ENCODE measurements around the gene NPEPL1.
"Not testable (repeated sequence)": the region's sequence is repeated elsewhere in the genome, so short reads cannot be mapped to it uniquely, and the experiment has no call there.

The NPEPL1 gene

DNA sequence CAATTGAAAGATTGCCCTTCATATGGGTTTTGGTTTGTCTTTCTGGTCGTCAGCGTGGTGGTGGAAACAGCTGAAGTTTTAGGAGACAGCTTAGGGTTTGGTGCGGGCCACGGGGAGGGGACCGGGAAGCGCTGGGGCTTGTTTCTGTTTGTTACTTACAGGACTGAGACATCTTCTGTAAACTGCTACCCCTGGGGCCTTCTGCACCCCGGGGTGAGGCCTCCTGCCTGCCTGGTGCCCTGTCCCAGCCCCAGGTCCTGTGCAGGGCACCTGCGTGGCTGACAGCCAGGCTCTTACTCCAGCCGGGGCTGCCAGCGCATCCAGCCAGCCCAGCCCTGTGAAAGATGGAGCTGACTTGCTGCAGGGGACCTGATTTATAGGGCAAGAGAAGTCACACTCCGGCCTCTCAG lies 22.8 kb downstream of the NPEPL1 start:
- no peak for DNase-seq

GRCh38 chr20:58715801-58716475 lies 23.3 kb downstream of the NPEPL1 start:
- DNase-seq, result no peak

- DNase-seq, result no peak
These were observed 24.1 kb downstream of the NPEPL1 start for GRCh38 chr20:58716476-58717277.

DNA sequence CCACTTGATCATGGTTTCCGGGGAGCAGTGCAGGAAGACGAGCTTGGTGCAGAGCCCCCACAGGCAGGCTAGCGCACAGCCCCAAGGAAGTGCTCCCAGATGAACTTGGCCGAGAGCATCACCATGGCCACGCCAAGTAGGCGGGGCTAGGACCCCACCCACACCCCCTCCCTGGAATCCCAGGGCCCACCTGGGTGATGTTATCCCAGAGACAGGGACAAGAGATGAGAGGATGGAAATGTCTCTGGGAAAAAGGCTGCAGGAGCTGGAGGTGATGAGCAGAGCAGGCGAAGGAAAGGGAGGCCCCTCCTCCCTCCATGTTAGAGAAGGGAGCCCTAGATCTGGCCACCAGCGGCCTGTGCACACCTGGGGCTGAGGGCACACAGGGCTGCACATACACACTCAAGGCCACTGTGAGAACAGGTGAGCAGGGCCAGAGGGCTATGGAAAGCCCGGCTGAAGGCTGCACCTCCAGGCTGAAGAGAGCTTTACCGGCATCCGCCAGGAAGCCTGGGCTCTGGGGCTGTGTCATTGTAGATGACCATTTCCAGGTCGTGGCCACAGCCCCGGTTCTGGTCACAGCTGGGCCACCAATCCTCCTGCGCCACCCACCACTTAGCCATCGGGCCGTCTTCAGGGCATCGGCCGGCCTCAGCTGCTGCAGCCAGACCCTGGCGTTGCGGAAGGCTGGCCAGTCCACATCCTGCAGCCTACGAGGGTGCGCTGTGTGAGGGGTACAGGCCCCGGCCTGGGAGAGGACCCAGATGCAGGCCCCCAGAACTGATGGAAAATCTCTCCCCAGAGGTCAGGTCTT lies 24.9 kb downstream of the NPEPL1 start:
- no peak for DNase-seq

DNA sequence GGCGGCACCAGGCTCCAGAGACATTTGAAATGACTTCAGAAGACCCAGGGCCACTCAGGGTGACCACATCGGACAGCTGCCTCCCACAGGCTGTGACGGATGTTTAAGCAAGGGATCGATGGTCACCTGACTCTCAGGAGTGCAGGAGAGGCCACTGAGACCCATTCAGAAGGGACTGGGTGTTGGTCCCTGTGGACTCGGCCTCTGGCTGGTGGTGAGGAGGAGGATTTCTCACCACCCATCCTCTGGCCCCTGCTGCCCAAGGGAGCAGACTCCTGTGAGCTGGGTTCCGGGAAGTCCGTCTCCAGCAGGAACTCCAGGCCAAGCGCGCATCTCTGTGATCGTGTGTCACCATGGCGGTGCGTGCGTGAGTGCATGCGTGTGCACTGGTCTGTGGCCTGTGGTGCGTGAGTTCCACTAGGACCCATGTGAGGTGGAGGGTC lies 25.5 kb downstream of the NPEPL1 start:
- no peak for DNase-seq

DNA sequence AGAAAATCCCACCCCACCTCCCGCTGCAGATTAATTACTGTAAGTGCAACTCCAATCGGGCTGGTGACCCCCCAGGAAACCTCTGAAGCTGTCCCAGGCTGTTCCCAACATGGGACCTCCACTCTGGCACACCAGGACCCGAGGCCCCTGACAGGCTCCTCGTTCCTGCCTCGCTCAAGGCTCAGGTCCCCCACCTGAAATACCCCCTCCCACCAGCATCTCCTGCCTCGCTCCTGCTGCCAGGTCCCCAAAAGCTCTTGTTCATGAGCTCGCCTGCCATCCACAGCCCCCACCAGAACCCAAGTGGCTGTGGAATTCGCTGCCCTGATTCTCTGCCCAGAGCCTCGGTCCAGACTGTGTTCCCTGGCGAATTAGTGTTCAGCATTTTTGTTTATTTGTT lies 26.1 kb downstream of the NPEPL1 start:
- no peak for DNase-seq

DNA sequence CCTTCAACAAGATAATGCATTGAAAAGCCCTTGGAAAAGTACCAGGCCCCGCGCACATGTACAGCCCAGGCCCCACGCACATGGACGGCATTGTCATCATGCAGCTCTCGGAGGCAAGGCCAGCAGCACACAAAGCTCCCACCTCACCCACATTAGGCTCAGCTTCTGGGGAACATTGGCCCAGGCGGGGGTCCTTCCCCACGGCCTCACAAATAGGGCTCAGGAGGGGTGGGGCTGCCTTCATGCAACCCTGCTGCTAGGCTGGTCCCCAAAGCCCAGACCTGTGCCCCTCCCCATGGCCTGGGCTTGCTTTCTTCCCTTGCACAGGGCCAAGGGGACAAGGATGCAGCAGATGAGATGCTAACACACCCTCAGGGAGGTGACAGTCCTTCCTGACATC lies 26.7 kb downstream of the NPEPL1 start:
- DNase-seq, result no peak

DNA sequence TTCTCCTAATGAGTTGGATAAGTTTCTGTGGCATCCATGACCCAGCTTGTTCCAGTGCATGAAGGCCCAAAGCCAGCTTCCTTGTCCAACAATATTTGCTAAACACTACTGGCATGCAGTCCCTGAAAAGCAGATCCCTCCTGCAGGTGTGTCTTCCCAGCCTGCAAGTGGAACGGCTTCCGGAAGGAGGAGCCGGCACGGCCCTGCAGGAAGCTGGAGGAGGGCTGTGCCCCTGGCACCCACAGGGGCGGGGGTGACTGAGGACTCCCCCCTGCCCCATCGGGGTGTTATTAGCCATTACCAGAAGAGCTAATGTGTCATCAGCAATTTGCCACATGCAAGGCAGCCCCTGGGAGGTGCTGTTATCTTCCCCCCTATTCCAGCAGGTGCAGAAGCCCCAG lies 27.4 kb downstream of the NPEPL1 start:
- no peak for DNase-seq

DNA sequence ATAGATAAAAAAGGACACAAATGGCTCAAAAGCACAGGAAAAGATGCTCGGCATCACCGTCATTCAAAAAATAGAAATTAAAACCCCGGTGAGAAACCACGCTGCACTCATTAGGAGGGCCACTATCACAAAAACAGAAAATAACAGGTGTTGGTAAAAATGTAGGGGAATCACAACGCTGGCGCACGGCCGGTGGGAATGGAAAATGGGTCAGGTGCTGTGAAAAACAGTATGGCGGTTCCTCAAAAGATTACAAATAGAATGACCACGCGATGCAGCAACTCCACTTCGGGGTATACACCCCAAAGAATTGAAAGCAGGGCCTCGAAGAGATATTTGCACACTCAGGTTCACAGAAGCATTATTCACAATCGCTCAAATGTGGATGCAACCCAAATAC lies 28.3 kb downstream of the NPEPL1 start:
- DNase-seq, result no peak

GRCh38 chr20:58721951-58722778 lies 29.6 kb downstream of the NPEPL1 start:
- no peak for DNase-seq

- no peak for DNase-seq
These were observed 30.5 kb downstream of the NPEPL1 start for GRCh38 chr20:58722877-58723627.

GRCh38 chr20:58723628-58723984 lies 31.0 kb downstream of the NPEPL1 start:
- DNase-seq, result no peak

DNA sequence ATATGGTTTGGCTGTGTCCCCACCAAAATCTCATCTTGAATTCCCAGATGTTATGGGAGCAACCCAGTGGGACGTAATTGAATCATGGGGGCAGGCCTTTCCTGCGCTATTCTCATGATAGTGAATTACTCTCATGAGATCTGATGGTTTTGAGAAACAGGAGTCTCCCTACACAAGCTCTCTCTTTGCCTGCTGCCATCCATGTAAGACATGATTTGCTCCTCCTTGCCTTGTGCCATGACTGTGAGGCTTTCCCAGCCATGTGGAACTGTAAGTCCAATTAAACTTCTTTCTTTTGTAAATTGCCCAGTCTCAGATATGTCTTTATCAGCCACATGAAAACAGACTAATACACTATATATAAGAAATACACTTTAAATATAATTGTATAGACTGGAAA lies 33.6 kb downstream of the NPEPL1 start:
- not testable (repeated sequence) for DNase-seq

- no peak for DNase-seq
These were observed 38.6 kb downstream of the NPEPL1 start for GRCh38 chr20:58731192-58731591.

DNA sequence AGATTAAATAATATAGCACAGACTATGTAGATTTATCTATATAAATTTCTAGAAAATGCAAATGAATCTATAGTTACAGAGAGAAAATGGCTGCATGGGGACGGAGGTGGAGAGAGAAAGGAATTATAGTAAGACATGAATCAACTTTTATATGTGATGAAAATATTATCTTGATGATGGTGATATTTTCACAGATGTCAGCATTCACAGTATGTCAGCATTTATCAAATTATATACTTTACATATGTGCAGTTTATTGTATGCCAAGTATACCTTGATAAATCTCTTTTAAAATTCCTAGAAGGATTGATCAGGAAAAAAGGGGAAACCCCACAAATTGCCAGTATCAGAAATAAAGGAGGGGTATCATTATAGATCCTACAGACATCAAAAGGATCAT lies 44.6 kb downstream of the NPEPL1 start:
- no peak for DNase-seq

DNA sequence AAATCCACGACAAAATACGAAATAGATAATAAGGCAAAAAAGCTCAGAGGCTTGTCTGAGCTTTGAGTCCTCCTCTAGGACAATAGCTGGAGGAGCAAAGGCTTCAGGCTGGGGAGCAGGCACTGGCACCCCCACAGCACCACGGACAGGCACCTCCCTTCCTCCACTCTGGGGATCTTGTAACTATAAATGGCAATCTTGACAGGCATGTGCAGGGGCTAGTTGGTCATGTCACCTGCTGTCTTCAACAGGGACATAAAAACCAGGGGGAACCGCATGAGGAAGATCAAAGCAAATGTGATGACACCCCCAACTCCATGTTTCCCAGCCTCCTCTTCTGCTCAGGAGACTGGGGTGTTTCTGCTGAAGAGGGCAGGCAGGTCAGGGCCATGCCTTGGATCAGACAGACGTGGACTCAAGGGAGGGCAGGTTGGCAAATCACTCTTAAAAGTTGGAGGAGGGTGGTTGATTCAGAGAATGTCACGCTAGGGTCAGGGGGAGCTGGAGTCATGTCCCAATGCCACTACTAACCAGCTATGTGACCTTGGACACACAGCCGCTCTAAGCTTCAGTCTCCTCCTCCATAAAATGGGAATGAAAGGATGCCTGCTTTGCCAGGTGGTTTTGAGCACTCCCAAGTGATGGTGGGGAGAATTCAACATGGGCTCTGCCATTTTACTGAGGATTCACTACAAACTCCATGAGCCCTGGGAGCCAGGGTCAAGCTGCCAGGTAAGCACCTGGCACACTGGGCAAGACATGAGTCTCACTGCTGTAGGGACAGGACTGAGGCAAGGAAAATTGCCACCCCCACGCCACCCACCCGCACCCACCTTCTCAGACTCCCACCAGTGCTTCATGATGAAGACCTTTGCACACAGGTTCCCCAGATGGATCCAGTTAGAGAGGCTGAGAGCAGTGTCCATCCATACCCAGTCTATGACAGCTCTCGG lies 48.0 kb downstream of the NPEPL1 start:
- no peak for DNase-seq

GRCh38 chr20:58741384-58741783 lies 48.8 kb downstream of the NPEPL1 start:
- DNase-seq, result no peak

GRCh38 chr20:58742668-58743566 lies 50.3 kb downstream of the NPEPL1 start:
- DNase-seq, result no peak

- no peak for DNase-seq
These were observed 51.4 kb downstream of the NPEPL1 start for GRCh38 chr20:58743929-58744534.
